IgD-negative memory B cell (primary cell): ENCODE results near the gene GGA2. TPM values are rescaled to one million over a fixed set of nuclear protein-coding genes. Genes with fewer than 3 reads are reported as not detected.
"Not testable (repeated sequence)": the region's sequence is repeated elsewhere in the genome, so short reads cannot be mapped to it uniquely, and the experiment has no call there.

Experiments used
- H3K27ac Mint-ChIP-seq, 3 donors: one replicate each; pipeline ENCODE4 v1.8.0; 2020 to 2022; ENCODE audit warnings: mild to moderate bottlenecking in 3 of 3, mixed read lengths in 3 of 3, moderate library complexity in 1 of 3
- H3K27me3 Mint-ChIP-seq: one replicate; pipeline ENCODE4 v1.8.0; 2021; ENCODE audit warnings: mixed read lengths
- H3K36me3 Mint-ChIP-seq: one replicate; pipeline ENCODE4 v1.8.0; 2020; ENCODE audit warnings: mild to moderate bottlenecking, mixed read lengths
- H3K4me1 Mint-ChIP-seq, 3 donors: one replicate each; pipeline ENCODE4 v1.8.0; 2020 to 2022; ENCODE audit warnings: mixed read lengths in 3 of 3, mild to moderate bottlenecking in 1 of 3
- H3K4me3 Mint-ChIP-seq, 4 donors: one replicate each; pipeline ENCODE4 v1.8.0; 2020 to 2022; ENCODE audit warnings: mild to moderate bottlenecking in 4 of 4, mixed read lengths in 4 of 4, moderate library complexity in 3 of 4
- H3K9me3 Mint-ChIP-seq, 3 donors: one replicate each; pipeline ENCODE4 v1.8.0; 2020 to 2021; ENCODE audit warnings: mixed read lengths in 3 of 3, mild to moderate bottlenecking in 1 of 3
- polyA plus RNA-seq: library from polyadenylated mRNA; unstranded; fragments of 300-500 nt; fragmentation: Illumina TruSeq; gene quantifications from one replicate; pipeline ENCODE4 v1.2.3, GENCODE V29; 2021

GGA2 gene
- polyA plus RNA-seq, 1 donor from 2014 or later: 219 TPM

DNA sequence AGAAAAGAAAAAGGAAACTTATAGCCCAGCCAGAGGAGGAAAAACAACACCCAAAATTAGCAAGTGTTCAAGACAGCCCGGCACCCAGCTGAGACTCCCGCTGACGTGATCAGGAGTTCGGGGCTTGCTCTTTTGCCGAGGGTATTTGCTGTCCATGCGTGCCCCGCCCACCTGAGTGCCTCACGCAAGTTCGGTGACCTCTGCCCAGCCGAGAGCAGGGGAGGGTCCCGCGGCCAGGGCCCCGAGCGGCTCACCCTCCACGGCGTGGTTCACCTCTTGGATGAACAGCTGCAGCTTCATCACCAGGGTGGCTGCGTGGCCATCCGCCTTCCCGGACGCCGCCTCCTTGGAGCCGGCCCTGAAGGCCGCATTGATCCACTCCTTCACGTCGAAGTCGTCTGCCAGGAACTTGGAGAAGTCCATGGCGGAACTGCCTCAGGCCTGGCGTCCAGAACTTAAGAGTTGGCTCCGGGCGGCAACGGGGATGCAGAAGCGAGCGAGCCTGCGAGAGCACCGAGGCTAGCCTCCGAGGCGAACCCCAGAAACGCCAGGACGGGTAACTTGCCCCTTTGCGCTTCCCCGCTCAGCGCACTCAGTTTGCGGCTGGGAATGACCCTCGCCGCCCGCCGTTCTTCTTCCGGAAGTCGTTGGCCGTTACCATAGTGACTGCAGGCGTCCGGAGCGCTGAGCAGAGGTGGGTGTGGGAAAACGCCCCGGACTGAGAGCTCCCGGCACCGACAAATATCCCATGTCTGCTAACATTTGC, 57.5 kb downstream of the GGA2 start, which contains the start of gene COG7:
COG7 (minus strand) TSS at position 618 of the 766 bp plus-strand sequence; CDS start at position 423, 195 bp downstream.
- H3K4me1 Mint-ChIP-seq: peaks cover 15 to 24% (median 16%) of the 10 kb centered on the region in 3 donors

DNA sequence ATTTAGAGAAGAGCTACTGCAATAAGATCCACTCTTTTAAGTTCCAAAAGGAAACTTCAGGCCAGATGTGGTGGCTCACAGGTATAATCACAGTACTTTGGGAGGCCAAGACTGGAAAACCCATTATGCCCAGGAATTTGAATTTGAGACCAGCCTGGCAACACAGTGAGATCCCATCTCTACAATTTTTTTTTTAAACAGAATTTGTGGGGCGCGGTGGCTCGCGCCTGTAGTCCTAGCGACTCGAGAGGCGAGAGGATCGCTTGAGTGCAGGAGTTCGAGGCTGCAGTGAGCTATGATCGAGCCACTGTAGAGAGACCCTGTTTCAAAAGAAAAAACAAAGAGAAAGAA, 58.1 kb downstream of the GGA2 start:
- H3K4me1 Mint-ChIP-seq: peaks cover 15 to 24% (median 16%) of the 10 kb centered on the region in 3 donors
- no peaks in the 10 kb centered on the region for H3K27me3 Mint-ChIP-seq

More for the DNA sequence above, 57.5 kb downstream of the GGA2 start, which contains the start of gene COG7:
- Mint-ChIP-seq H3K36me3 (no peaks in the 10 kb centered on the region), H3K27ac (peak within 1 kb of the TSS; percentile 95 to 97 (median 95)), H3K4me3 (peak within 1 kb of the TSS; percentile 91 to 98 (median 97)), H3K27me3 (no peaks in the 10 kb centered on the region), H3K9me3 (no peaks in the 10 kb centered on the region)

DNA sequence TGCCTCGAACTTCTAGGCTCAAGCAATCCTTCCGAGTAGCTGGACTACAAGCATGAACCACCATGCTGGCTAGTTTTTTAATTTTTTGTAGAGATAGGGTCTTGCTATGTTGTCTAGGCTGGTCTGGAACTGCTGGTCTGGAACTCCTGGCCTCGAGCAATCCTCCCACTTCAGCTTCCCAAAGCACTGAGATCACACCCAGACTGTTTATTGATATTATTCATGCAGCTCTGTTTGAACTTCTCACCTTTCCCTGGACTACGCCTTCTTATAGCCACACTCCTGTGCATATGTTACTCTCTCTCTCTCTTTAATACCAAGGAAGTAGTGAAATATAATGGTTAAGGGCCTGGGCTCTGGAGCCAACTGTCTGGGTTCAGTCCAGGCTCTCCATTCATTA, 61.9 kb downstream of the GGA2 start:
- Mint-ChIP-seq H3K36me3 (no peaks in the 10 kb centered on the region), H3K4me3 (no peak overlapping the region), H3K27me3 (no peaks in the 10 kb centered on the region), H3K4me1 (peaks cover 14 to 24% (median 16%) of the 10 kb centered on the region in 3 donors), H3K27ac (no peak overlapping the region), H3K9me3 (no peaks in the 10 kb centered on the region)

More for the DNA sequence above, 58.1 kb downstream of the GGA2 start:
- Mint-ChIP-seq H3K9me3 (no peaks in the 10 kb centered on the region), H3K36me3 (no peaks in the 10 kb centered on the region), H3K27ac (peak overlapping the region; percentile 95 to 97 (median 95)), H3K4me3 (peak overlapping the region; percentile 91 to 98 (median 97))

DNA sequence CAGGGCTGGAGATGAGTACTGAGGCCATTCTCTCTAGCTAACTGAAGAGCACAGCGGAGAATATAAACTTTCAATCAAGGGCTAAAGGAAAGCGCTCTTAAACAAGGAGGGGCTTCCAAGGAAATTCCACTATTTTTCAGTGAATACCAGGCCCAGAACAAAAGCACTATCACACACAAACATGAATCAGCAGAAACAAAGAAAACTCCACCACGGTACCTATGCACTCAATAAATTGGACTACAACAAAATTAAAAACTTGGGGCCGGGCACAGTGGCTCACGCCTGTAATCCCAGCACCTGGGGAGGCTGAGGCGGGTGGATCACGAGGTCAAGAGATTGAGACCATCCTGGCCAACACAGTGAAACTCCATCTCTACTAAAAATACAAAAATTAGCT, 72.8 kb downstream of the GGA2 start:
- H3K9me3 Mint-ChIP-seq, H3K27ac Mint-ChIP-seq, H3K4me3 Mint-ChIP-seq, H3K4me1 Mint-ChIP-seq, H3K27me3 Mint-ChIP-seq: not testable (repeated sequence)
- peaks cover 16% of the 10 kb centered on the region for H3K36me3 Mint-ChIP-seq

DNA sequence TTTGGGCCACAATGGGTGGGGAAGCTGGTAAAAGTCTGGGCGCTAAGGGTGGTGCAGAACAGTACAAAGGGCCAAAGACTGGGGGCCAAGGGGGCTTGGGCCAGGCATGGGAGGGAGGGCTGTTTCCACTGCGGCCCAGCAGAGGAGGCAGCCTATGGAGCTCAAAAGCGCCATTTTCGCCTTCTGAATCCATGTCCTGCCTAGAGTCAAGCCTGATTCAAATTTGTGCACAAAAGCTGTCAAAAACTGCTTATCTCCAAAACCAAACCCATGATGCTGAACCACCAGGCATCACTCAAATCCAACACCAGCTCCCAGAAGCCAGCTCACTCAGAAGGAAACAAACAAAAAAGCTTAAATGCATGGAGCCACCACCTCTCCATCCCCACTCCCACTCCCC, 73.3 kb downstream of the GGA2 start:
- Mint-ChIP-seq H3K27me3 (no peaks in the 10 kb centered on the region), H3K4me1 (peaks cover 3 to 5% (median 4%) of the 10 kb centered on the region in 3 donors), H3K27ac (no peak overlapping the region), H3K4me3 (no peak overlapping the region), H3K36me3 (peaks cover 16% of the 10 kb centered on the region), H3K9me3 (no peaks in the 10 kb centered on the region)

DNA sequence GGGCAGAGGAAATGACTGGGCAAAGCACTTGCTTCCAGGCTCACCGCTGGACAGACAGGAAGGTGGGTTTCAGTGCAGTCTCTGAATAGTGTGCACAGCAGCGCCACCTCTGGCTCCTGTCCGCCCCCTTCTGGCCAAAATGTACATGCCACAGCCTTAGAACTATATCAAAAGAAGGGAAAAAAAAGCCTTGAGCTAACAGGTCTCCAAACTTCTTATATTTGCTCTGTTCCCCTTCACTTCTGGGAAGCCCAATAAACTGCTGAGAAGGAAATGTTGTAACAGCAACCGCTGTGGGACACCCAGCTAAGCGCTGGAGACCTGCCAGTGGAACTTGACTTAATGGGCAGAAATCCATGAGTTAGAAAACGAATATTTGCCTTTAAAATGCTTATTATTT, 74.8 kb downstream of the GGA2 start:
- no peak overlapping the region for H3K4me3 Mint-ChIP-seq
- H3K9me3 Mint-ChIP-seq: no peaks in the 10 kb centered on the region
- H3K27me3 Mint-ChIP-seq: no peaks in the 10 kb centered on the region
- H3K36me3 Mint-ChIP-seq: peaks cover 10% of the 10 kb centered on the region
- H3K27ac Mint-ChIP-seq: peak overlapping the region in 1 of 3 donors; percentile 37
- H3K4me1 Mint-ChIP-seq: peaks cover 3 to 5% (median 4%) of the 10 kb centered on the region in 3 donors

DNA sequence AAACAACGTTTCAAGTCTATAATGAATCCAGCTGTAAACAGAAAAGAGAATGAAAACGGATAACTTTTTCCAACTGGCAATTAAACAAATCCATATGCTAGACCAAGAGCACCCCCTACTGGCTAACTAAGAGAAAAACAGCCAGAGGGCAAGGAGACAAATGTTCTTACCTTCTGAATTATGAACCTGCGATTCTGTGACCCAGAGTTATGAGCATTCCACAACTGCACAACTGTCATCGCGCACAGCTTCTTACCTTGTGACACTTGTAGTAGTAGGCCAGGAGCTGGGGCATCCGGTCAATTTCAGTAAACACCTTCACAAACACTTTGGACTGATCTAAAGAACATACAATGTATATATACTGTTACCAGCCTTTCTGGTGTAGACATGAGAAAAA, 75.9 kb downstream of the GGA2 start:
- H3K4me3 Mint-ChIP-seq: no peak overlapping the region
- H3K36me3 Mint-ChIP-seq: peaks cover 14% of the 10 kb centered on the region
- H3K4me1 Mint-ChIP-seq: peaks cover 3 to 6% (median 5%) of the 10 kb centered on the region in 3 donors

DNA sequence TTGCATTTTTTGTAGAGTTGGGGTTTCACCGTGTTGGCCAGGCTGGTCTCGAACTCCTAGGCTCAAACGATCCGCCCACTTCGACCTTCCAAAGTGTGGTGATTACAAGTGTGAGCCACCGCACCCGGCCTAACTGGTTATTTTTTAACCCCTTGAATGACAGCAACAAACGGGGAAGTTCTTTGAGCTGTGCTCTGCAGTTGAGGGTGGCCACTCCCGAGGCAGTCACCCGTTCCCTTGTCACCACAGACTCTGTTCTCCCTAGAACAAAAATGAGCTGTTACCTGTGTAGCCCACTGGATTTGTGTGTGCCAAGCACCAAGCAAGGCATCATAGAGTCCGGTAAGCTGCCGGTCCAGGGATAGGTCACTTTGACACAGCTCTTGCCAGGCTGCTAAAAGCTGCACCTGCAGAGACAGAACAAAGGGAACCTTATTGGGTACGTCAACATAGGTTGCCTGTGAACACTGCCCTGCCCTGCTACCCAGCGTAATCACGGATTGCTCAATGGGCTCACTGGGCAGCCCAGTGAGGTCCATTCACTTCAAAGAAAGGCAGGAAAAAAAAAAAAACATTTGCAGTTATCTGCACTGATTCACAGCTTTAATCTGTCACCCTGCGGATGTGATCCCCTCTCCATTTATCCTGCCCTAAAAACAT, 76.9 kb downstream of the GGA2 start:
- H3K27me3 Mint-ChIP-seq: no peaks in the 10 kb centered on the region
- no peak overlapping the region for H3K4me3 Mint-ChIP-seq
- no peaks in the 10 kb centered on the region for H3K9me3 Mint-ChIP-seq
- H3K4me1 Mint-ChIP-seq: peaks cover 3 to 6% (median 5%) of the 10 kb centered on the region in 3 donors
- peaks cover 12% of the 10 kb centered on the region for H3K36me3 Mint-ChIP-seq
- no peak overlapping the region for H3K27ac Mint-ChIP-seq

More for the DNA sequence above, 75.9 kb downstream of the GGA2 start:
- Mint-ChIP-seq H3K27ac (peak overlapping the region in 1 of 3 donors; percentile 9), H3K27me3 (no peaks in the 10 kb centered on the region), H3K9me3 (no peaks in the 10 kb centered on the region)

DNA sequence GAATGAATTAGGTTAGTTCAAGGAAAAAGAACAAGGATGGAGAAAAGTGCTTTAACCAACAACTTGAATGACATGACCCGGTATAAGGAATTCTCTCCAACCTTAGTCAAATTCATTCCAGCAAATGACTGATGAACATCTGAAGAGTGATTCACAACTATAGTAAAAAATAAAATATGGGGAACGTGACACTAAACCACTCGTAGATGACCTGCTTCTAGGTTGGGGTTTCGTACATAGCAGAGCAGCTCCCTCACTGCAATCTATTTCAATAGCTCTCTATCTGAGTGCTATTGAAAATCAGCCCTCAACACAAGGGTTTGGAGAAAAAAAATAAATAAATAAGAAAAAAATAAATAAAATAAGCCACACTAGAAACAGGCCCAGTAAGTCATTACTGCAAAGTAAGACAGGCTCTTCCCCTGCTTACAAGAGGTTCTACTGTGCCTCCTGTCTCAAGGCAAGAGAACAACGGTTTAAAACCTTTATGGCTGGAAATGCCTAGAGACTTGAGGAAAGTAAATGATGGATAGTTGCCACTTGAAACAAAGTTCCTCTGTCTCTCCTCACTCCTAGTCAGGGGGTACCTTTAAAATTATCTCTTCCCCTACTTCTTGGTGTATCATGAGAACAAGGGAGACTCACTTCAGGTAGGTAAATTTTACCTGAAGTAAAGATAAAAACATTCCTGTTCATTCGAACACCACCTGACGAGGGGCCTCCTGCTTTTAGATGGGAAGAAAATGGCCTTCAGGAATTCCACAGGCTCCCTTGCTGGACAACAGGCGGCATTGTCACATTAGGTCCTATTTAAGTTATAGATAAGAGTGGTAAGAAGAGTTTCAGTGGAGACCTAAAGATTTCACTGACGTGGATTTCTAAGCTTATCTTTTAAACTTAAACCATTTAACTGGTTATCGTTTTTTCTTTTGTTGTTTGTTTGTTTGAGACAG, 77.8 kb downstream of the GGA2 start:
- Mint-ChIP-seq H3K4me3 (no peak overlapping the region), H3K36me3 (peaks cover 12% of the 10 kb centered on the region), H3K27ac (no peak overlapping the region)

DNA sequence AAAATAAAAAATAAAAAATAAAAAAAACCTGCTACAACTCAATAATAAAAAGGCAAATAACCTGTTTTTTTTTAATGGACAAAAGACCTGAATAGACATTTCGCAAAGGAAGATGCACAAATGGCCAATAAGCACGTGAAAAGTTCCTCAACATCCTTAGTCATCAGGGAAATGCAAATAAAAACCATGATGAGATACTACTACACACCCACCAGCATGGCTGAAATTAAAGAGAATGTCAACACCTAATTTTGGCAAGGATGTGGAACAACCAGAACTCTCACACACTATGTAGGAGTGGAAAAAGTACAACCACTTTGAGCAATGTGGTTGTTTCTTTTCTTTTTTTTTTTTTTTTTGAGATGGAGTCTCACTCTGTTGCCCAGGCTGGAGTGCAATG, 81.9 kb downstream of the GGA2 start:
- H3K36me3 Mint-ChIP-seq: peaks cover 20% of the 10 kb centered on the region

More for the DNA sequence above, 77.8 kb downstream of the GGA2 start:
- Mint-ChIP-seq H3K9me3 (no peaks in the 10 kb centered on the region), H3K4me1 (peaks cover 3 to 6% (median 5%) of the 10 kb centered on the region in 3 donors), H3K27me3 (no peaks in the 10 kb centered on the region)

DNA sequence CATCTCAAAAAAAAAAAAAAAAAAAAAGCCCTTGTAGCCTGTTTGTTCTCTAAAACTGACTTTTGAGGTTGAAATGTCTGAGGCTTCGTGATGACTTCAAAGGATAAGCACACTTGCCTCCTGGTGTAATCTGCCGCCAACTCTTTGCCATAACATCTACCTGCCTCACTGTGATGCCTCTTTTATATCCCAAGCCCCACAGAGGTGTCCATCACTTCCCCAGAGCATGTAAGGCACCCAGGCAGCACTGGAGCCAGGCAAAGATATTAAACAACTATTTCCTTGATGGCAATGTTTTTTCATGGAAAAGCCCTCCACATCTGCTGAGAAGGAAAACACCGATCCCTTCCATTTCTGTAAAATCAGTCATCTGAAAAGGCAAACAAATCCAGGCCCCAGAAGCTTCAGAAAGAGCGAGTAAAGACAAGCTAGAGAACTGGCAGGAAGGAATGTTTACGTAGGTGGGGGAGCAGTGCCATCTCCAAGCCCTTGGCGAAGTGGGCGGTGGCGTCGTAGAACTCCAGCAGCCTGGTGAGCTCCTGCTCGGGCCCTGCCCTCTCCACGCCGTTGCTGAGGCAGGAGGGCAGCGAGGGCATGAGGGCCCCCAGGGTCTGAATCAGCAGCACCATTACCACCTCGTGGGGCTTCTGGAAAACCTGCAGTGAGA, 85.9 kb downstream of the GGA2 start:
- Mint-ChIP-seq H3K36me3 (peaks cover 23% of the 10 kb centered on the region), H3K4me3 (no peak overlapping the region), H3K4me1 (no peaks in the 10 kb centered on the region), H3K27ac (no peak overlapping the region), H3K27me3 (no peaks in the 10 kb centered on the region), H3K9me3 (no peaks in the 10 kb centered on the region)

More for the DNA sequence above, 81.9 kb downstream of the GGA2 start:
- no peaks in the 10 kb centered on the region for H3K9me3 Mint-ChIP-seq
- H3K27me3 Mint-ChIP-seq: no peaks in the 10 kb centered on the region
- peaks cover 0 to 2% (median 0%) of the 10 kb centered on the region in 3 donors for H3K4me1 Mint-ChIP-seq
- H3K4me3 Mint-ChIP-seq: no peak overlapping the region
- no peak overlapping the region for H3K27ac Mint-ChIP-seq

DNA sequence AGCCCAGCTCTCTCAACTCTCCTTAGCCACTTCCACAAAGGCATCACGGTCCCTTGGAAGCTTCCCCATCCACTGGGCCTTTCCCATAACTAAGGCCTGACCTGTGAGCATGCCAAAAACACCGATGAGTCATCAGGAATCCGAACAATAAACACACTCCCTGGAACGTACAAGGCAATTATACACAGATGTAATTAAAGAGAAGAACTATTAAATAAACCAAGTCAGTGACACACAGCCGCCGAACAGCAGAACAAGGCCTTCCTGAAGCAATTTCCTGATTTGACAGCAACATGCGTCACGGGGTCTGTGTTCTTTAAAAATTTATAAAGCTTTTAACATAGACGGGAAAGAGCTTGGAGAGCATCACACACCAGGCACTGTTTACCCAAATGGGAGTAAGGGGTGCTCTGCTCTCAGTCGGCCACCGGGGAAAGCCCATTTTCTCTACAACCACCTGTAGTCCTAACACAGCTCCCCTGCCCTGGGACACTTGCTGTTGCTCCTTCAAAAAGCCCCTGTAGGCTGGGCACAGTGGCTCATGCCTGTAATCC, 86.7 kb downstream of the GGA2 start:
- Mint-ChIP-seq H3K27me3 (no peaks in the 10 kb centered on the region), H3K36me3 (peaks cover 23% of the 10 kb centered on the region), H3K4me3 (no peak overlapping the region), H3K27ac (no peak overlapping the region), H3K4me1 (no peaks in the 10 kb centered on the region), H3K9me3 (no peaks in the 10 kb centered on the region)

DNA sequence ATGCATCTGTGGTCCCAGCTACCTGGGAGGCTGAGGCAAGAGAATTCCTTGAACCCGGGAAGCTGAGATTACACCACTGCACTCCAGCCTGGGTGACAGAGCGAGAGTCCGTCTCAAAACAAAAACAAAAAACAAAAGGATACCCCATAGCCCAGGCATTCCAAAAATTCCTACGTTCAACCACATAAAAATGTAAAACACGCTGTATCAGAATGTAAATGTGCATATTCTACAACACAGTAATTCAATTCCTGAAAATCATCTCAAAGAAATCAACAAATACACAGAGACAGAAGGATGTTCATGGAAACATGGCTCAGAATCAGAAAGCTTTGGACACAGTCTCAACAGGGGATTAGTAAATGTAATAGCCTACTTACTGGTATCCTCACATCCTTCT, 90.3 kb downstream of the GGA2 start:
- Mint-ChIP-seq H3K4me3 (no peak overlapping the region), H3K27me3 (no peaks in the 10 kb centered on the region), H3K27ac (no peak overlapping the region), H3K4me1 (no peaks in the 10 kb centered on the region), H3K36me3 (peaks cover 13% of the 10 kb centered on the region), H3K9me3 (no peaks in the 10 kb centered on the region)

DNA sequence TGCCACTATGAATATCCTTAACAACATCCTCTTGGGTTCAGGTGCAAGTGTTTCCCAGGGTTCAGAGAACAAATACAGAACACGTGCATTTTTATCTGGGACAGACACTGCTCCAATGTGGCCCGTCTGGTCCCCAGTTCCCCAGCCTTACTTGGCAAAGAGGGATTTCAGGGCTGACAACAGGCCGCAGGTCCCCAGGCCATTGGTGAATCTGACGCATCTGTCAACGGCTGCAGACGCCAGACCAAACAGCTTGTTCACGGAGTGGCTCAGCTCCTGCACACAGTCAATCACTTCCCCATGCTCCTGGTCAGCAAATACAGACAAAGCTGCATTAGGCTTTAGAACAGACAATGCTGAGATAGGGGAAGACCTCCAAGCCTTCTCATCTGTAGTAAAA, 93.5 kb downstream of the GGA2 start:
- Mint-ChIP-seq H3K27ac (no peak overlapping the region), H3K27me3 (no peaks in the 10 kb centered on the region), H3K36me3 (peaks cover 14% of the 10 kb centered on the region), H3K4me1 (no peaks in the 10 kb centered on the region), H3K4me3 (no peak overlapping the region), H3K9me3 (no peaks in the 10 kb centered on the region)
